ENCODE measurements around the gene SLC2A2.

The SLC2A2 gene

GRCh38 chr3:171028779-171029232 lies 2.3 kb upstream of the SLC2A2 start:
- no peak for DNase-seq (ENCODE audit: low read depth)

- no peak for DNase-seq (ENCODE audit: low read depth)
These were observed 1.7 kb upstream of the SLC2A2 start for GRCh38 chr3:171028025-171028778.

- no peak for DNase-seq (ENCODE audit: low read depth)
These were observed 3.0 kb downstream of the SLC2A2 start for GRCh38 chr3:171023566-171023965.

- no peak for DNase-seq (ENCODE audit: low read depth)
These were observed 5.1 kb downstream of the SLC2A2 start for GRCh38 chr3:171021377-171021776.

- no peak for DNase-seq (ENCODE audit: low read depth)
These were observed 8.2 kb downstream of the SLC2A2 start for GRCh38 chr3:171018156-171018935.

GRCh38 chr3:171013822-171014748 lies 12.4 kb downstream of the SLC2A2 start:
- no peak for DNase-seq (ENCODE audit: low read depth)

- no peak for DNase-seq (ENCODE audit: low read depth)
These were observed 14.6 kb downstream of the SLC2A2 start for GRCh38 chr3:171011873-171012336.

- no peak for DNase-seq (ENCODE audit: low read depth)
These were observed 15.2 kb downstream of the SLC2A2 start for GRCh38 chr3:171011109-171011872.

GRCh38 chr3:171007316-171007715 lies 19.2 kb downstream of the SLC2A2 start:
- no peak for DNase-seq (ENCODE audit: low read depth)

GRCh38 chr3:171005648-171006047 lies 20.9 kb downstream of the SLC2A2 start:
- no peak for DNase-seq (ENCODE audit: low read depth)

- no peak for DNase-seq (ENCODE audit: low read depth)
These were observed 24.4 kb downstream of the SLC2A2 start for GRCh38 chr3:171001957-171002694.

GRCh38 chr3:171001250-171001893 lies 25.1 kb downstream of the SLC2A2 start:
- no peak for DNase-seq (ENCODE audit: low read depth)

- DNase-seq (ENCODE audit: low read depth) = no peak
These were observed 26.2 kb downstream of the SLC2A2 start for GRCh38 chr3:171000281-171000680.

GRCh38 chr3:170999737-171000242 lies 26.7 kb downstream of the SLC2A2 start:
- no peak for DNase-seq (ENCODE audit: low read depth)

GRCh38 chr3:170997961-170998913 lies 28.3 kb downstream of the SLC2A2 start:
- DNase-seq (ENCODE audit: low read depth) = no peak

- DNase-seq (ENCODE audit: low read depth) = no peak
These were observed 33.7 kb downstream of the SLC2A2 start for GRCh38 chr3:170992854-170993253.

- DNase-seq (ENCODE audit: low read depth) = no peak
These were observed 34.9 kb downstream of the SLC2A2 start for GRCh38 chr3:170991664-170992063.

GRCh38 chr3:170989100-170989648 lies 37.3 kb downstream of the SLC2A2 start:
- DNase-seq (ENCODE audit: low read depth) = no peak

Data from T-helper 22 cell (primary cell).